Effector CD8-positive, alpha-beta T cell (primary cell): Measurements from ENCODE around the gene TMTC1.
"Not testable (repeated sequence)": the region's sequence is repeated elsewhere in the genome, so short reads cannot be mapped to it uniquely, and the experiment has no call there.

Experiments used
- DNase-seq: peaks from one replicate; lab custom pipeline; 2025; lab: John Stamatoyannopoulos, UW

Gene TMTC1

GRCh38 chr12:29569132-29569757 is 214.5 kb downstream of the TMTC1 start:
- DNase-seq, result no peak

GRCh38 chr12:29566441-29566840 is 217.3 kb downstream of the TMTC1 start:
- no peak for DNase-seq

- no peak for DNase-seq
Observed at GRCh38 chr12:29565727-29566126, 218.0 kb downstream of the TMTC1 start.

- no peak for DNase-seq
Observed at GRCh38 chr12:29564925-29565324, 218.8 kb downstream of the TMTC1 start.

GRCh38 chr12:29563636-29564035 is 220.1 kb downstream of the TMTC1 start:
- DNase-seq, result no peak

- DNase-seq, result no peak
Observed at GRCh38 chr12:29563071-29563470, 220.7 kb downstream of the TMTC1 start.

- no peak for DNase-seq
Observed at GRCh38 chr12:29562110-29562804, 221.5 kb downstream of the TMTC1 start.

GRCh38 chr12:29561664-29562071 is 222.1 kb downstream of the TMTC1 start:
- no peak for DNase-seq

GRCh38 chr12:29559198-29559597 is 224.5 kb downstream of the TMTC1 start:
- no peak for DNase-seq

GRCh38 chr12:29556363-29556762 is 227.4 kb downstream of the TMTC1 start:
- no peak for DNase-seq

- DNase-seq, result not testable (repeated sequence)
Observed at GRCh38 chr12:29555451-29555850, 228.3 kb downstream of the TMTC1 start.

- DNase-seq, result no peak
Observed at GRCh38 chr12:29552994-29553748, 230.6 kb downstream of the TMTC1 start.

GRCh38 chr12:29552324-29552927 is 231.3 kb downstream of the TMTC1 start:
- DNase-seq, result peak; percentile 15

- DNase-seq, result no peak
Observed at GRCh38 chr12:29551812-29552211, 231.9 kb downstream of the TMTC1 start.

GRCh38 chr12:29547864-29548263 is 235.9 kb downstream of the TMTC1 start:
- DNase-seq, result no peak

- no peak for DNase-seq
Observed at GRCh38 chr12:29547151-29547632, 236.6 kb downstream of the TMTC1 start.

- DNase-seq, result no peak
Observed at GRCh38 chr12:29546000-29546399, 237.7 kb downstream of the TMTC1 start.

- DNase-seq, result no peak
Observed at GRCh38 chr12:29545102-29545467, 238.7 kb downstream of the TMTC1 start.

- DNase-seq, result no peak
Observed at GRCh38 chr12:29544428-29545101, 239.2 kb downstream of the TMTC1 start.

- DNase-seq, result no peak
Observed at GRCh38 chr12:29543036-29543435, 240.7 kb downstream of the TMTC1 start.

- no peak for DNase-seq
Observed at GRCh38 chr12:29537298-29537697, 246.4 kb downstream of the TMTC1 start.

GRCh38 chr12:29534935-29535334 is 248.8 kb downstream of the TMTC1 start:
- no peak for DNase-seq
